WTC11 (cell line): ENCODE results near the gene TRIM46. TPM values are rescaled to one million over a fixed set of nuclear protein-coding genes. Genes with fewer than 3 reads are reported as not detected.

Experiments
- ATAC-seq: fragments of 200-7000 bp; cut with Tn5 transposase; 2 replicates; pipeline ENCODE4 v1.10.0; 2021; ENCODE audit warnings: mild to moderate bottlenecking, moderate library complexity
- CTCF ChIA-PET: fragments of 300-600 bp; sonication (Branson Sonifier 250); formaldehyde crosslinking; loops from one replicate; lab custom pipeline; 2021; ENCODE audit warnings: antibody characterized with exemption; lab: Charles Lee
- POLR2A ChIA-PET: fragments of 350-600 bp; sonication (Branson Sonifier 250); formaldehyde crosslinking; loops from one replicate; lab custom pipeline; 2021; ENCODE audit warnings: antibody characterized with exemption; lab: Charles Lee
- DNase-seq: peaks from one replicate; pipeline ENCODE4 v3.0.0; 2021; ENCODE audit warnings: low spot score
- H3K27ac Mint-ChIP-seq: 2 replicates; pipeline ENCODE4 v1.8.0; 2021; ENCODE audit warnings: mixed read lengths
- H3K27me3 Mint-ChIP-seq: 2 replicates; pipeline ENCODE4 v1.8.0; 2021; ENCODE audit warnings: low read depth, mild to moderate bottlenecking, moderate library complexity, mixed read lengths
- H3K36me3 Mint-ChIP-seq: 2 replicates; pipeline ENCODE4 v1.8.0; 2021; ENCODE audit warnings: mixed read lengths
- H3K4me1 Mint-ChIP-seq: 2 replicates; pipeline ENCODE4 v1.8.0; 2022; ENCODE audit warnings: mixed read lengths
- H3K4me3 Mint-ChIP-seq: 2 replicates; pipeline ENCODE4 v1.8.0; 2021; ENCODE audit warnings: mild to moderate bottlenecking, moderate library complexity, mixed read lengths
- H3K9me3 Mint-ChIP-seq: 2 replicates; pipeline ENCODE4 v1.8.0; 2021; ENCODE audit warnings: mixed read lengths
- ARID4B ChIP-seq: sonication (generic); formaldehyde crosslinking; IDR thresholded peaks from 2 replicates; pipeline ENCODE4 v1.8.0; 2023; ENCODE audit warnings: missing genetic modification reagents, mild to moderate bottlenecking, borderline replicate concordance
- ERG ChIP-seq: fragments of 250-450 bp; sonication (Bioruptor Pico); IDR thresholded peaks from 2 replicates; pipeline ENCODE4 v1.8.0; 2021; ENCODE audit warnings: mild to moderate bottlenecking
- FOXK1 ChIP-seq: sonication (generic); formaldehyde crosslinking; IDR thresholded peaks from 2 replicates; pipeline ENCODE4 v1.8.0; 2022; ENCODE audit warnings: mild to moderate bottlenecking, moderate library complexity, missing genetic modification reagents
- FOXP4 ChIP-seq: sonication (generic); formaldehyde crosslinking; IDR thresholded peaks from 2 replicates; pipeline ENCODE4 v1.8.0; 2022; ENCODE audit warnings: mild to moderate bottlenecking, missing genetic modification reagents
- GABPB1 ChIP-seq: sonication (generic); formaldehyde crosslinking; IDR thresholded peaks from 2 replicates; pipeline ENCODE4 v1.8.1; 2023; ENCODE audit warnings: mild to moderate bottlenecking, missing genetic modification reagents
- JUN ChIP-seq: sonication (generic); formaldehyde crosslinking; IDR thresholded peaks from 2 replicates; pipeline ENCODE4 v1.8.0; 2023; ENCODE audit warnings: mild to moderate bottlenecking, missing genetic modification reagents
- MAX ChIP-seq: sonication (generic); formaldehyde crosslinking; IDR thresholded peaks from 2 replicates; pipeline ENCODE4 v1.8.0; 2022; ENCODE audit warnings: mild to moderate bottlenecking, missing genetic modification reagents
- NR2C2 ChIP-seq: sonication (generic); formaldehyde crosslinking; IDR thresholded peaks from 2 replicates; pipeline ENCODE4 v1.8.0; 2022; ENCODE audit warnings: mild to moderate bottlenecking, missing genetic modification reagents
- PRRX2 ChIP-seq: fragments of 250-450 bp; sonication (Bioruptor Pico); IDR thresholded peaks from 2 replicates; pipeline ENCODE4 v1.8.0; 2021; ENCODE audit warnings: mild to moderate bottlenecking
- SP1 ChIP-seq: sonication (generic); formaldehyde crosslinking; conservative IDR thresholded peaks from 2 replicates; pipeline ENCODE4 v1.8.1; 2022; ENCODE audit warnings: missing genetic modification reagents
- TEAD1 ChIP-seq: sonication (generic); formaldehyde crosslinking; IDR thresholded peaks from 2 replicates; pipeline ENCODE4 v1.8.0; 2022; ENCODE audit warnings: mild to moderate bottlenecking, missing genetic modification reagents
- TP53 ChIP-seq: sonication (generic); formaldehyde crosslinking; IDR thresholded peaks from 2 replicates; pipeline ENCODE4 v1.8.1; 2023; ENCODE audit warnings: mild to moderate bottlenecking, missing genetic modification reagents
- ZNF121 ChIP-seq: sonication (generic); formaldehyde crosslinking; IDR thresholded peaks from 2 replicates; pipeline ENCODE4 v1.8.0; 2023; ENCODE audit warnings: missing genetic modification reagents
- ZNF281 ChIP-seq: sonication (generic); formaldehyde crosslinking; IDR thresholded peaks from 2 replicates; pipeline ENCODE4 v1.8.0; 2023; ENCODE audit warnings: mild to moderate bottlenecking, missing genetic modification reagents
- ZNF416 ChIP-seq: fragments of 250-450 bp; sonication (Bioruptor Pico); IDR thresholded peaks from 2 replicates; pipeline ENCODE4 v1.9.0; 2021; ENCODE audit warnings: mild to moderate bottlenecking, inconsistent platforms
- total RNA-seq: library from RNA; stranded (reverse); gene quantifications from 3 replicates; pipeline ENCODE4 v1.2.3, GENCODE V29; 2021
- TF ChIP-seq, protein P1 (sequence below): sonication (generic); formaldehyde crosslinking; IDR thresholded peaks from 2 replicates; pipeline ENCODE4 v1.8.1; 2022; ENCODE audit warnings: low read depth, missing genetic modification reagents, borderline replicate concordance
- TF ChIP-seq, protein P2 (sequence below): sonication (generic); formaldehyde crosslinking; IDR thresholded peaks from 2 replicates; pipeline ENCODE4 v1.8.1; 2023; ENCODE audit warnings: mild to moderate bottlenecking, missing genetic modification reagents, moderate library complexity
- TF ChIP-seq, protein P3 (sequence below): fragments of 250-450 bp; sonication (Bioruptor Pico); IDR thresholded peaks from 2 replicates; pipeline ENCODE4 v1.9.0; 2021; ENCODE audit warnings: mild to moderate bottlenecking, borderline replicate concordance

Gene TRIM46
- total RNA-seq, 1 experiment from 2014 or later: 22.1 TPM

DNA sequence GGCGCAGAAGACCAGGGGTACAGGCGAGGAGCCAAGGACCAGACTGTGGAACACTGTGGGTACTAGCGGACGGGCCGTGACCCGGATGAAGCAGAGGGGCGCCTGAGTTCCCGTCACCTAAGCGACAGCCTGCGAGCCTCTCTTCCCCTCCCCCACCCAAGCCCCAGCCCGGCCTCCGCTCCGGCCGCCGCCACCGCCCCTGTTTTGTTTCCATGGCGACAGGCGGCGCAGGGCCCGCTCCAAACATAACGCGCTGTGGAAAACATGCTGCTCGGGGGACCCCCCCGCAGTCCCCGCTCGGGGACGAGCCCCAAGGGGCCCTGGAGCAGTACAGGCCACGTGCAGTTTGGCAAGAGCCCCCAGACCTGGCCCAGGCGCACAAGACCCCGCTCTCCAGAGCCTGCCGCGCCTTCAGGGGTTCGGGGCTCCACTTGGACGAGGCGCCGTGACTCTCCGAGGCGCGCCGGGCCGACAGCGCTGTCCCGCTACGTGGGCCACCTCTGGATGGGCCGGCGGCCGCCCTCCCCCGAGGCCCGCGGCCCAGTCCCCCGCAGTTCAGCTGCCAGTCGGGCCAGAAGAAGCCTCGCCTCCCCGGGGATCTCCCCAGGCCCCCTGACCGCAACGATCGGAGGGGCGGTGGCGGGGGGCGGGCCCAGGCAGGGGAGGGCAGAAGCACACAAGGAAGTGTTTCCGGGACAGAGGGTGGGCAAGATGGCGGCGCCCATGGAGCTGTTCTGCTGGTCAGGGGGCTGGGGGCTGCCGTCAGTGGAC lies 35.1 kb downstream of the TRIM46 start, which contains the start of gene MTX1:
TSS of gene MTX1 (plus strand) at position 155 of the 771 bp plus-strand sequence. CDS start at position 265, 110 bp downstream.
- peaks cover 19% of the 10 kb centered on the region for H3K4me1 Mint-ChIP-seq
- H3K27ac Mint-ChIP-seq: peak within 1 kb of the TSS; percentile 89
- ChIA-PET CTCF (interaction anchor here (0.6 to 4.8 kb wide), 16 partner anchors 15 to 124 kb away, joined by 3 to 51 read pairs (median 4); partner anchors contain the start of genes CLK2, KRTCAP2 and TRIM46), POLR2A (interaction anchor here (0.5 to 3.7 kb wide), 7 partner anchors 12 to 36 kb away, joined by 3 to 35 read pairs (median 3); partner anchors contain the start of gene KRTCAP2)
- ATAC-seq: peak; percentile 65
- H3K36me3 Mint-ChIP-seq: peaks cover 7% of the 10 kb centered on the region
- H3K27me3 Mint-ChIP-seq: peaks cover 7% of the 10 kb centered on the region; the same call in 1 of the 2 replicates
- H3K9me3 Mint-ChIP-seq: no peaks in the 10 kb centered on the region
- DNase-seq: peak; percentile 88
- peak within 1 kb of the TSS; percentile 88 for H3K4me3 Mint-ChIP-seq
- peak; percentile 70; the same call in 1 of the 2 replicates for TF ChIP-seq PRRX2 (CRISPR knock-in tag)
- peak; percentile 83 for TF ChIP-seq NR2C2 (CRISPR knock-in tag)
- no peak for TF ChIP-seq FOXP4 (CRISPR knock-in tag)
- peak; percentile 79 for TF ChIP-seq ZNF281 (CRISPR knock-in tag)
- no peak for TF ChIP-seq TEAD1 (CRISPR knock-in tag)
- peak; percentile 74; the same call in 1 of the 2 replicates for TF ChIP-seq ZNF416 (CRISPR knock-in tag)
- TF ChIP-seq GABPB1 (CRISPR knock-in tag): peak; percentile 42; the same call in 1 of the 2 replicates
- 0 out of 2 replicates have a peak, but pooled peaks have one; percentile 45 for TF ChIP-seq TP53
- TF ChIP-seq ZNF121 (CRISPR knock-in tag): no peak
- TF ChIP-seq SP1: peak; percentile 40; the same call in 1 of the 2 replicates
- no peak for TF ChIP-seq ERG (CRISPR knock-in tag)
- TF ChIP-seq JUN (CRISPR knock-in tag): 0 out of 2 replicates have a peak, but pooled peaks have one; percentile 34
- TF ChIP-seq, protein P1, sequence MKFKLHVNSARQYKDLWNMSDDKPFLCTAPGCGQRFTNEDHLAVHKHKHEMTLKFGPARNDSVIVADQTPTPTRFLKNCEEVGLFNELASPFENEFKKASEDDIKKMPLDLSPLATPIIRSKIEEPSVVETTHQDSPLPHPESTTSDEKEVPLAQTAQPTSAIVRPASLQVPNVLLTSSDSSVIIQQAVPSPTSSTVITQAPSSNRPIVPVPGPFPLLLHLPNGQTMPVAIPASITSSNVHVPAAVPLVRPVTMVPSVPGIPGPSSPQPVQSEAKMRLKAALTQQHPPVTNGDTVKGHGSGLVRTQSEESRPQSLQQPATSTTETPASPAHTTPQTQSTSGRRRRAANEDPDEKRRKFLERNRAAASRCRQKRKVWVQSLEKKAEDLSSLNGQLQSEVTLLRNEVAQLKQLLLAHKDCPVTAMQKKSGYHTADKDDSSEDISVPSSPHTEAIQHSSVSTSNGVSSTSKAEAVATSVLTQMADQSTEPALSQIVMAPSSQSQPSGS: no peak
- TF ChIP-seq, protein P2, sequence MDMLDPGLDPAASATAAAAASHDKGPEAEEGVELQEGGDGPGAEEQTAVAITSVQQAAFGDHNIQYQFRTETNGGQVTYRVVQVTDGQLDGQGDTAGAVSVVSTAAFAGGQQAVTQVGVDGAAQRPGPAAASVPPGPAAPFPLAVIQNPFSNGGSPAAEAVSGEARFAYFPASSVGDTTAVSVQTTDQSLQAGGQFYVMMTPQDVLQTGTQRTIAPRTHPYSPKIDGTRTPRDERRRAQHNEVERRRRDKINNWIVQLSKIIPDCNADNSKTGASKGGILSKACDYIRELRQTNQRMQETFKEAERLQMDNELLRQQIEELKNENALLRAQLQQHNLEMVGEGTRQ (CRISPR knock-in tag): peak; percentile 72
- TF ChIP-seq ARID4B (CRISPR knock-in tag): peak; percentile 83; the same call in 1 of the 2 replicates
- peak; percentile 14; the same call in 1 of the 2 replicates for TF ChIP-seq MAX (CRISPR knock-in tag)
- peak; percentile 76 for TF ChIP-seq FOXK1 (CRISPR knock-in tag)
- TF ChIP-seq, protein P3, sequence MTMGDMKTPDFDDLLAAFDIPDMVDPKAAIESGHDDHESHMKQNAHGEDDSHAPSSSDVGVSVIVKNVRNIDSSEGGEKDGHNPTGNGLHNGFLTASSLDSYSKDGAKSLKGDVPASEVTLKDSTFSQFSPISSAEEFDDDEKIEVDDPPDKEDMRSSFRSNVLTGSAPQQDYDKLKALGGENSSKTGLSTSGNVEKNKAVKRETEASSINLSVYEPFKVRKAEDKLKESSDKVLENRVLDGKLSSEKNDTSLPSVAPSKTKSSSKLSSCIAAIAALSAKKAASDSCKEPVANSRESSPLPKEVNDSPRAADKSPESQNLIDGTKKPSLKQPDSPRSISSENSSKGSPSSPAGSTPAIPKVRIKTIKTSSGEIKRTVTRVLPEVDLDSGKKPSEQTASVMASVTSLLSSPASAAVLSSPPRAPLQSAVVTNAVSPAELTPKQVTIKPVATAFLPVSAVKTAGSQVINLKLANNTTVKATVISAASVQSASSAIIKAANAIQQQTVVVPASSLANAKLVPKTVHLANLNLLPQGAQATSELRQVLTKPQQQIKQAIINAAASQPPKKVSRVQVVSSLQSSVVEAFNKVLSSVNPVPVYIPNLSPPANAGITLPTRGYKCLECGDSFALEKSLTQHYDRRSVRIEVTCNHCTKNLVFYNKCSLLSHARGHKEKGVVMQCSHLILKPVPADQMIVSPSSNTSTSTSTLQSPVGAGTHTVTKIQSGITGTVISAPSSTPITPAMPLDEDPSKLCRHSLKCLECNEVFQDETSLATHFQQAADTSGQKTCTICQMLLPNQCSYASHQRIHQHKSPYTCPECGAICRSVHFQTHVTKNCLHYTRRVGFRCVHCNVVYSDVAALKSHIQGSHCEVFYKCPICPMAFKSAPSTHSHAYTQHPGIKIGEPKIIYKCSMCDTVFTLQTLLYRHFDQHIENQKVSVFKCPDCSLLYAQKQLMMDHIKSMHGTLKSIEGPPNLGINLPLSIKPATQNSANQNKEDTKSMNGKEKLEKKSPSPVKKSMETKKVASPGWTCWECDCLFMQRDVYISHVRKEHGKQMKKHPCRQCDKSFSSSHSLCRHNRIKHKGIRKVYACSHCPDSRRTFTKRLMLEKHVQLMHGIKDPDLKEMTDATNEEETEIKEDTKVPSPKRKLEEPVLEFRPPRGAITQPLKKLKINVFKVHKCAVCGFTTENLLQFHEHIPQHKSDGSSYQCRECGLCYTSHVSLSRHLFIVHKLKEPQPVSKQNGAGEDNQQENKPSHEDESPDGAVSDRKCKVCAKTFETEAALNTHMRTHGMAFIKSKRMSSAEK: 0 out of 2 replicates have a peak, but pooled peaks have one; percentile 58
